ENCODE measurements around the gene ADCY4.
A peak's percentile ranks its signal among the peaks of the same experiment; 100 is the strongest.

The ADCY4 gene

GRCh38 chr14:24297190-24297964, 37.5 kb downstream of the ADCY4 start:
- DNase-seq (ENCODE audit: low spot score), result no peak

- no peak for DNase-seq (ENCODE audit: low spot score)
These were observed 38.3 kb downstream of the ADCY4 start for GRCh38 chr14:24296341-24297157.

DNA sequence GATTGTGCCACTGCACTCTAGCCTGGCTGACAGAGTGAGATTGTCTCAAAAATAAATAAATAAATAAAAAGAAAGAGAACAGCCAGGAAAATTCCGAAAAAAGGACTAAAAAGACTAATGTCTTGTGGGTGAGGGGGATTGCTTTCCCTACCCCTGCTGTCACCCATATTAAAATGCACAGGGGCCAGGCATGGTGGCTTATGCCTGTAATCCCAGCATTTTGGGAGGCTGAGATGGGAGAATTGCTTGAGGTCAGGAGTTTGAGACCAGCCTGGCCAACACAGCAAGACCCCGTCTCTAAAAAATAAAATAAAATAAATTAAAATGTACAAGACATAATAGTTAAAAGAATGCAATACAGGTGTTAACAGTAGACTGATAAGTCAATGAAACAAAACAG, 41.3 kb downstream of the ADCY4 start:
- DNase-seq (ENCODE audit: low spot score), result no peak

GRCh38 chr14:24292118-24292807, 42.6 kb downstream of the ADCY4 start:
- DNase-seq (ENCODE audit: low spot score), result no peak

GRCh38 chr14:24291446-24292117, 43.3 kb downstream of the ADCY4 start:
- no peak for DNase-seq (ENCODE audit: low spot score)

- DNase-seq (ENCODE audit: low spot score), result no peak
These were observed 44.1 kb downstream of the ADCY4 start for GRCh38 chr14:24290746-24291145.

DNA sequence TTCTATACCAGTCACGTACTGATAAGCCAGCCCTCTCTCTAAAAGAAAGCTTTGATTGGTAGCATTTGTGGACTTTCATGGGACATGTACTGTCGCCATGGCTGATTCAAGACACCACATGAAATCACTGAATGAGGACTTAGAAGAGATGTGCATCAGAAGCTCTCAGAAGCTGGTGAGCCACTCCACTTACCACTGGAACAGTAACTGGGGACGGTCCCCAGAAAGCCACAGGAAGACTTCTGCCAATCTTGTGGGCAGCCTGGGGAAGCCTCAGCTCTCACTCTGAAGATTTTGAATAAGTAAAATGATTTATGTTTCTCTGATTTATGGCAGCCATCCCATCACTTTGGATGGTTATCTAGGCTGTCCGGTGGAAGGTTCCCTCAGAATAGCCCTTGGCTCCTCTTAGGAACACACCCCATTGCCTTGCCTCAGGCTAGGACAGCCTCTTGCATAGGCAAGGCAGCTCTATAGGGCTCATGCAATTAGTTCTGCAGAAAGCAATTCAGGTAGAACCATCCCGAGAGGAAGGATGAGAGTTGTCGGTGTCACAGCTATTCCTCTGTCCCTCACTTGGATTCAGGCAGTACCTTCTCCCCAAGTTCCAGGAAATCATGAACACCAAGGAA, 45.1 kb downstream of the ADCY4 start:
- no peak for DNase-seq (ENCODE audit: low spot score)

DNA sequence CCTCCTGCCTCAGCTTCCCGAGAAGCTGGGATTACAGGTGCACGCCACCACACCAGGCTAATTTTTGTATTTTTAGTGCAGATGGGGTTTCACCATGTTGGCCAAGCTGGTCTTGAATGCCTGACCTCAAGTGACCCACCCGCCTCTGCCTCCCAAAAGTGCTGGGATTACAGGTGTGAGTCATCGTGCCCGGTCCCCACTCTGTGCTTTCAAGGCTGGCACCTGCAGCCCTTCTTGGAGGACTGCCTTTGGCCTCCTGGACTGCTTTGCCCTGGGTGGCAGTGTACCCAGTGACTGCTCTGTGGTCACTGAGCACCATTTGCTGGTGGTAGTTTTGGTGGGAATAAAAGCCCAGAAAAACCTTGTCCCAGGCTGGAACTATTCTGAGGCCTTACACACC, 47.9 kb downstream of the ADCY4 start:
- no peak for DNase-seq (ENCODE audit: low spot score)

GRCh38 chr14:24285351-24285750, 49.5 kb downstream of the ADCY4 start:
- DNase-seq (ENCODE audit: low spot score), result no peak

GRCh38 chr14:24284501-24285035, 50.3 kb downstream of the ADCY4 start:
- DNase-seq (ENCODE audit: low spot score), result no peak

GRCh38 chr14:24283796-24284460, 50.9 kb downstream of the ADCY4 start:
- DNase-seq (ENCODE audit: low spot score), result no peak

DNA sequence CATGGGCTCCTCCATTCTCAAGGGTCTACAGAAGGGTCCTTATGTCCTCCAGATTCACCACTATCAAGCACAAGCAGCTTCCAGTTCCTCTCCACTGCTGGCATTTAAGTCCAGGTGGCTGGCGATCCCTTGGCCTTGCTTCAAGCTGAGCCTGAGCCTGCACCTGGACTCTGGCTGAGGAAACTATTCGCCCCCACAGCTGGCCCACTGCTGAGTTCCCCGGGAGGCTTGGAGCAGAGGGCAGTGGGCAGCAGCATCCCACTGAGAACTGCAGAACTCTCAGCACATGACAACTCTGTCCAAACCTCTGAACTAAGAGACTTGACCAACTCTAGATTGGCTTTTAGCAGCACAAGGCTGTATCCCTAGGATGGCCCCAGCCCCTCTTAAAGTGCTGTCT, 52.1 kb downstream of the ADCY4 start:
- no peak for DNase-seq (ENCODE audit: low spot score)

DNA sequence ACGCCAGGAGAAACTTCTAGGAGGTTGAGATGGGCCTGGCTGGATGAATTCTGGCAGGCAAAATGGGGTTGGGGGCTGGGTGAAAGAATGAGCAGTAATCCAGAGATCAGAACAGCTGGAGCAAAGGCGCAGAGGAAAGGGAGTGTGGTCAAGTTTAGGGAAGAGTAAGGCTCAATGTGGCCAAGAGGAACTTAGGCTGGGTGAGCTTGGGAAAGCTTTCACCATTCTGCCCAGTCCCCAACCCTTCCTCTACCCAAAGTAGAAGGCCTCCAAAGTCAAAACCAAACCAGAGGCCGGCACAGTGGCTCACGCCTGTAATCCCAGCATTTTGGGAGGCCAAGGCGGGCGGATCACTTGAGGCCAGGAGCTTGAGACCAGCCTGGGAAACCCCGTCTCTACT, 53.2 kb downstream of the ADCY4 start:
- DNase-seq (ENCODE audit: low spot score), result no peak

- DNase-seq (ENCODE audit: low spot score), result no peak
These were observed 53.9 kb downstream of the ADCY4 start for GRCh38 chr14:24280797-24281460.

GRCh38 chr14:24279301-24280186, 55.3 kb downstream of the ADCY4 start:
- DNase-seq (ENCODE audit: low spot score), result peak; percentile 62

DNA sequence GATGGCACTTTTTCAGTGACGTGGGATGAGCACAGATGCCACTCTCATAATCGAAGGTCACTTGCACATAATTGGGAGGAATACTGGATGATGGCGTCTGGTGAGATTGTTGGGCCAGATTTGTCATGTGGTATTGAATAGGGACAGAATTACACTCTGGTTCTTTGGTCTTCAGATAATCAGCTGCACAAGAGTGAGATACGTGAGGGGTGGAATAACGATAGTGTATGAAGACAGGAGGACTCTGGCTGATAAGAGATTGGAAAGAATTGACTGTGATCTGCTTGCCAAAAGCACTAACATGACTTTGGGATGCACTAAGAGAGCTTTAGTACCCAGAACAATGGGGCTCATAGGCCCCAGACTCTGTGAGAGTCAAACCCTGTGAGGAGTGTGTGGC, 56.4 kb downstream of the ADCY4 start:
- DNase-seq (ENCODE audit: low spot score), result no peak

- no peak for DNase-seq (ENCODE audit: low spot score)
These were observed 57.1 kb downstream of the ADCY4 start for GRCh38 chr14:24277606-24278321.

DNA sequence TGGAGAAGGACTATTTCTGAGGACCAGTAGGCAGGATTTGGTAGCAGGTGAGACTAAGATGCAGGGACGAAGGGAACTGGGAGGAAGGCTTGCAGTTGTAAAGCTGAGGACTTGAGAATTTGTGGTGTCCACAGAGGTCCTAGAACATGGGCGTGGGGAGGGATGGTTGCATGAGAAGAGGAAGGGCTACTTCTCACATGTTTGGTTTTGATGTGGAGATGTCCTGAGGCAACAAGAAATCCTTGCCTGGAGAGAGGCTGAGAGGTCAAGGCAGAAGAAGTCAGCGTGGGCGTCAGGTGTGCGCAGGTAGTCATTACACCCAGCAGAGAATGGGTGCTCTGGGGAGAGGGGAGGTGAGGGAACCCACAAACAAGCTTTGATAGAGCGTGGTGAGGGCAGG, 57.8 kb downstream of the ADCY4 start:
- no peak for DNase-seq (ENCODE audit: low spot score)

DNA sequence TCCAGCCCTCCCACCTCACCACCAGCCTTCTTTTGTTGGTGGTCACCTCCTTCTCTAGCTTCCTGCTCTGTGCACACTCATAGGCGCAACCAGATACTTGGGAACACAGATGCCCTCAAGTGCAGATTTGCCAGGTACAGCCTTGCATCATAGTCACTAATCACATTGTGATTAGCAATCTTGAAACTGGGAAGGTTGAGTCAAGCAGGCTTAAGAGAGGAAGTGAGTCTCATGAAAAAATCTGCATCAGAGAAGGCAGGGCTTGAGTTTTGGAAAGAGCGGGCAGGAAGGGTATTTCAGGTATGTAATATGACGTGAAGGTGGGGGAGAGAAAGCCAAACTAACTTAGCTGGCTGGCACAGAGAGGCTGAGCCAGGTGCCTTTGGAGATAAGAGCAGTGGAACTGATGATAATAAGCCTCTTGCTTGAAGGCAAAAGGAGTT, 60.7 kb downstream of the ADCY4 start:
- DNase-seq (ENCODE audit: low spot score), result no peak
